Endothelial cell (in vitro differentiated cells): ENCODE results near the gene GPR12. TPM values are rescaled to one million over a fixed set of nuclear protein-coding genes. Genes with fewer than 3 reads are reported as not detected.

Experiments
- DNase-seq: peaks from one replicate; pipeline ENCODE4 v3.0.0; 2021; ENCODE audit warnings: low spot score
- H3K27ac Mint-ChIP-seq: one replicate; pipeline ENCODE4 v1.8.0; 2021; ENCODE audit warnings: mixed read lengths, inconsistent platforms; ENCODE audit not compliant: unreplicated experiment
- H3K27me3 Mint-ChIP-seq: one replicate; pipeline ENCODE4 v1.8.0; 2021; ENCODE audit warnings: mild to moderate bottlenecking, moderate library complexity, mixed read lengths, inconsistent platforms; ENCODE audit not compliant: unreplicated experiment
- H3K36me3 Mint-ChIP-seq: one replicate; pipeline ENCODE4 v1.8.0; 2021; ENCODE audit warnings: mild to moderate bottlenecking, low read depth, mixed read lengths, inconsistent platforms; ENCODE audit not compliant: unreplicated experiment
- H3K4me1 Mint-ChIP-seq: one replicate; pipeline ENCODE4 v1.8.0; 2021; ENCODE audit warnings: mild to moderate bottlenecking, mixed read lengths, inconsistent platforms; ENCODE audit not compliant: unreplicated experiment
- H3K4me3 Mint-ChIP-seq: one replicate; pipeline ENCODE4 v1.8.0; 2021; ENCODE audit warnings: mild to moderate bottlenecking, mixed read lengths, inconsistent platforms; ENCODE audit not compliant: unreplicated experiment
- H3K9me3 Mint-ChIP-seq: one replicate; pipeline ENCODE4 v1.8.0; 2021; ENCODE audit warnings: mixed read lengths, inconsistent platforms; ENCODE audit not compliant: unreplicated experiment
- total RNA-seq: library from RNA; stranded (reverse); fragmentation: NEBNext Ultra II Directional; extraction: Animal tissue kit (Norgen Biotek cat#: 25700); gene quantifications from one replicate; pipeline ENCODE4 v1.2.1, GENCODE V29; 2021; ENCODE audit not compliant: unreplicated experiment
- TF ChIP-seq, protein P1 (sequence below): fragments of 200-600 bp; sonication (generic); IDR thresholded peaks from one replicate; pipeline ENCODE4 v1.5.0; 2021; ENCODE audit warnings: antibody characterized with exemption; ENCODE audit not compliant: unreplicated experiment

Gene GPR12
- total RNA-seq, 1 donor from 2014 or later, result not detected

DNA sequence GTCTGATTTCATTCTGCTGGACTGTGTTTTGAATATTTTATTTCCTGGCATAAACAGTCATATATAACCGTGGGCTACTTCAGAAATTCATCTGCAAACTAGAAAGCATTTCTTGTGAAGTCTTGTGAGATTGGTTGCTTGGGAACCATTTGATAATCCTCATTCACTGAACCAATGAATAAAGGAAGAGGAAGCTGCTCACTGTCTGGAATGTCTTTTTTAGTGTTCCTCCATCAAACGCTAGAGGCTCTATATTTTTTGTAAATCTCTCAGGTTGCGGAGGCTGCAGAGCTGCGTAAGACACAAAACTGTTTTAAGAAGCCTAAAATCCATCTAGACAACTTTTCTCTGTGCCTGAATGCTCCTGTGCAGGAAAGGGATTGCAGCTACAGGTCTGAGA, 18.7 kb upstream of the GPR12 start:
- peaks cover 4% of the 10 kb centered on the region for H3K4me1 Mint-ChIP-seq
- no peaks in the 10 kb centered on the region for H3K36me3 Mint-ChIP-seq
- H3K4me3 Mint-ChIP-seq, result no peak overlapping the region
- no peak overlapping the region for H3K27ac Mint-ChIP-seq
- H3K9me3 Mint-ChIP-seq, result no peaks in the 10 kb centered on the region
- no peaks in the 10 kb centered on the region for H3K27me3 Mint-ChIP-seq
- DNase-seq, result no peak
- TF ChIP-seq, protein P1, sequence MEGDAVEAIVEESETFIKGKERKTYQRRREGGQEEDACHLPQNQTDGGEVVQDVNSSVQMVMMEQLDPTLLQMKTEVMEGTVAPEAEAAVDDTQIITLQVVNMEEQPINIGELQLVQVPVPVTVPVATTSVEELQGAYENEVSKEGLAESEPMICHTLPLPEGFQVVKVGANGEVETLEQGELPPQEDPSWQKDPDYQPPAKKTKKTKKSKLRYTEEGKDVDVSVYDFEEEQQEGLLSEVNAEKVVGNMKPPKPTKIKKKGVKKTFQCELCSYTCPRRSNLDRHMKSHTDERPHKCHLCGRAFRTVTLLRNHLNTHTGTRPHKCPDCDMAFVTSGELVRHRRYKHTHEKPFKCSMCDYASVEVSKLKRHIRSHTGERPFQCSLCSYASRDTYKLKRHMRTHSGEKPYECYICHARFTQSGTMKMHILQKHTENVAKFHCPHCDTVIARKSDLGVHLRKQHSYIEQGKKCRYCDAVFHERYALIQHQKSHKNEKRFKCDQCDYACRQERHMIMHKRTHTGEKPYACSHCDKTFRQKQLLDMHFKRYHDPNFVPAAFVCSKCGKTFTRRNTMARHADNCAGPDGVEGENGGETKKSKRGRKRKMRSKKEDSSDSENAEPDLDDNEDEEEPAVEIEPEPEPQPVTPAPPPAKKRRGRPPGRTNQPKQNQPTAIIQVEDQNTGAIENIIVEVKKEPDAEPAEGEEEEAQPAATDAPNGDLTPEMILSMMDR, result no peak

DNA sequence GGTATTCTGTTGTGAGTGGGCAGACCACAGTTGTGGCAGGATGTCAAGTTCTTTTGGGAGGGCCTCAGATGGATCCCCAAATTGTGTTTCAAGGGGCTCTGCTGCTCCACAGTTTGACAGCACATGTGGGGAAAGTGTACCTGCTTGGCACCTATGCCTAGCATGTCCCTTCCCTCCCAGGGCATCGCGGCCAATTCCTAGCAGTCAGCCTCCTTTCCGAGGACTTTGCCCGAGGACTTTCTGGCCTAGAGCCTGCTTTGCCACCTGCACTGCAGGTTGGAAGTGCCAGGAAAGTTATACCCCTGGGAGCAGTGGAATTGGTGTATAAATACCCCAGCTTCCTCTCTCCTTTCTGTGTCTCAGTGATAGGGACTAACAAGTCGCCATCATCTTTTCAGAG, 11.9 kb upstream of the GPR12 start:
- TF ChIP-seq, protein P1, result no peak
- H3K27me3 Mint-ChIP-seq, result no peaks in the 10 kb centered on the region
- no peaks in the 10 kb centered on the region for H3K4me1 Mint-ChIP-seq
- no peak overlapping the region for H3K4me3 Mint-ChIP-seq
- H3K27ac Mint-ChIP-seq, result no peak overlapping the region
- no peak for DNase-seq
- no peaks in the 10 kb centered on the region for H3K9me3 Mint-ChIP-seq
- no peaks in the 10 kb centered on the region for H3K36me3 Mint-ChIP-seq

DNA sequence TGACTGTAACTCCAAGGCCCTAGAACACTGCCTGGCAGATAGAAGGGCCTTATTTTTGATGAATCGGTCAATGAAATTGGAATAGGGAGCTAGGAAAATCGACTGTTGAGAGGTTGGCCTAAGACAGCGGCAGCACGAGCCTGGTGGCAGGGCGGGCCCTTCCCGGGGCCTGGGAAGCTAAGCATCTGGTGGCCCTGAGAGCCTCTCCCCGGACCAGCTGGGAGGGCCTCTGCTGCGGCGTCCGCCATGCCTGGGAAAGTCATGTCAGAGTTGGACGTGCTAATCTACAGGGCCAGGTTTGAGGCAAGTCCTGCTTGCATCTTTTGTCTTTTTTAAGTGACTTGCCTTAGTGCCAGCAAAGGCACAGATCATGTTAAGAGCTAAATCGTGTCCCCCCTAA, 11.2 kb upstream of the GPR12 start:
- TF ChIP-seq, protein P1, result no peak
- no peaks in the 10 kb centered on the region for H3K27me3 Mint-ChIP-seq
- H3K4me1 Mint-ChIP-seq, result no peaks in the 10 kb centered on the region
- no peaks in the 10 kb centered on the region for H3K9me3 Mint-ChIP-seq
- H3K4me3 Mint-ChIP-seq, result no peak overlapping the region
- H3K27ac Mint-ChIP-seq, result no peak overlapping the region
- DNase-seq, result no peak
- H3K36me3 Mint-ChIP-seq, result no peaks in the 10 kb centered on the region

DNA sequence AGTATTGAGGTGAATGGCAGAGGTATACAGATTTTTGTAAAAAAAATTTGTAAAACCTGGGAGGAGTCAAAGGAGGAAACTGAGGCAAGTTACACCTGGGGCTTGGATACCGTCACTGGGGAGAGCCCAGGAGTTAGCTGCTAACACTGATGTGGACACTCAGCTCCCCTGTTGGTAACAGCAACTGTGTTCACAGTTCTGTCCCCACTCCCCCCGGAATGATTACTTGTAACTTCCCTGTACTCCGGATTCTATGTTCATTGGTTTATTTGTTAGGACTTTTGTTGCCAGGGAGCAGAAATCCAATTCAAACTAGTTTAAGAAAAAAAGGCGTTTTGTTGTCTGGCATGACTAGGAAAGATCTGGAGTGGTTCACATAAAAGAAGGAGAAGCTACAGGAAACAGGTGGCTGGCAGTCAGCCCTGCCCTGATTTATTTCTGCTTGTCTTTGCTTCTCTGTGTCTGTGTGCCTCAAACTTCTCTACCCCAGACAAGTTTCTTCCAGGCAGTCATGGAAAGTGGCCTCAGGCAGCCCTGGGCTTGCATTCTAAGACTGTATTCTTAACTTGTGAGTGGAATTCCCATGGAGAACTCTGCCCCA, 2.3 kb upstream of the GPR12 start:
- TF ChIP-seq, protein P1, result no peak
- Mint-ChIP-seq H3K9me3 (no peaks in the 10 kb centered on the region), H3K36me3 (no peaks in the 10 kb centered on the region), H3K4me3 (no peak overlapping the region), H3K4me1 (peaks cover 7% of the 10 kb centered on the region), H3K27me3 (peaks cover 31% of the 10 kb centered on the region), H3K27ac (no peak overlapping the region)
- no peak for DNase-seq

DNA sequence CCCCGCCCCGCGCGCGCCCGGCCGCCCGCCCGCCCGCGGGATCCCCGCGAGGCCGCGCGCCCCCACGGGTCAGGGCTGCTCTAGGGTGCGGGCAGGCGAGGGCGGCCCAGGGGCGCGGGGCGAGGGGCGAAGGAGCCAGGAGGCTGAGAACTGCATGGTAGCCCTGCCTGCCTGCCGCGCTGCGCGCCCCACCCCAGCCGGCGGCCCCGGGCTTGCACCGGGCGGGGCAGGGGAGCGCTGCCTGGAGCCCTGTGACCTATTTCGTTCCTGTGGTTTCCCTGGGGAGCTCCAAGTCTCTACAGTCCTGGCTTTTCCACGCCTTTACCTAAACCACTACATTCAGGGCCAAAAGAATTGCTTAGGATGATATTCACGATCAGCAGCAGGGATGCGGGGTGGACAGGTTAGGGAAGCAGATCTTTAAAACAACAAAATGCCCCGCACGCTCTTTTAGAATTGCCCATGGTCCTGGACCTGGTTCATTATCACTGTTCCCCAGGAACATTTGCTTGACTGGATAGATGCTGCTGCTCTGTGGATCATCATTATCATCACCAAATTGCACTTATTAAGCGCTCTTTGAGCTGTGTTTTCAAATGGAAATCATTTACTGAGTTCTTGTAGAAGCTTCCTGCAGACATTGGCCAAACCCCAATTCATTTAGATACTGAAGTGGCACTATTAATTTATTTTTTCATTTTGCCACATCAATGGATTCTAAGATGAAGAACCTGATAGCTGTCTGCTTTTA, 421 bp upstream of the GPR12 start:
- H3K27me3 Mint-ChIP-seq, result peaks cover 31% of the 10 kb centered on the region
- no peaks in the 10 kb centered on the region for H3K36me3 Mint-ChIP-seq
- no peaks in the 10 kb centered on the region for H3K9me3 Mint-ChIP-seq
- peaks cover 7% of the 10 kb centered on the region for H3K4me1 Mint-ChIP-seq
- peak overlapping the region; percentile 43 for H3K4me3 Mint-ChIP-seq
- TF ChIP-seq, protein P1, result no peak
- DNase-seq, result no peak
- no peak overlapping the region for H3K27ac Mint-ChIP-seq
